Measurements from ENCODE around the gene PLPPR5.
"Not testable (repeated sequence)": the region's sequence is repeated elsewhere in the genome, so short reads cannot be mapped to it uniquely, and the experiment has no call there.

Gene PLPPR5

GRCh38 chr1:98919211-98919610 is 85.5 kb downstream of the PLPPR5 start:
- no peak for DNase-seq (ENCODE audit: low read depth)

- no peak for DNase-seq (ENCODE audit: low read depth)
Measured at GRCh38 chr1:98914547-98914946, 90.1 kb downstream of the PLPPR5 start.

DNA sequence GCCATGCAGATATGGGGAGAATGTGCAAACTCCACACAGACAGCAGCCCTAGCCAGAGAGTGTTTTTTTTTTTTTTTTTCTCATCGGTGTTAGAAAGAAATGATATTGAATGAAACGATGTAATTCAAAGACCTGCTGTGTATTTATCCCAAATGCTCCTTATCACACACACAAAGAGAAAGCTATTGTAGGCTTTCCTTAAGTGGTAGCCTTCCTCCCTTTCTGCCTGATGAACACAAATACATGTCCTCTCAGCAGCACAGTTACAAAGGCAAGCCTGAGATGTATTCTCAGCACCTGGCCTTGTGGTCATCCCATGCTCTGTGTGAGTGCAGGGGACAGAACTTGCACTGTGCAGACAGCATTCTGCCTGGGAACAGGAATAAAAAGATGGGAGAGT is 93.8 kb downstream of the PLPPR5 start:
- DNase-seq (ENCODE audit: low read depth) = no peak

- no peak for DNase-seq (ENCODE audit: low read depth)
Measured at GRCh38 chr1:98908980-98909379, 95.7 kb downstream of the PLPPR5 start.

DNA sequence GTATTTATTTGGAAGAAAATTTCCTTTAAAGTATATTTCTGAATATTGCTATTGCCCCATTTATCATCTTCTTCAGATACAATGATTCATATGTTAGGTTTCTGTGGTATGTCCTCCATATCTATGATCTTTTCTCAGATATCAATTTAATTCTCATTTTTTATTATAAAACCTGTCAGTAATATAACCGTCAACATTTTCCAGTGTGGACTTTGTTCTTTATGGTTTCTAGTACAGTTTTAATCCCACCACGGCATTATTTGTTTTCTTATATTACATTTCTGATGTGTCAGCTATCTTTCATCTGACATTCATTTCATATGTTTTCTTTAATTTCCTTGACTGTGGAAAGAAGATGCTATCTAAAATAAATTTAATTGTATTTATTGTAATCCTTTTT is 97.9 kb downstream of the PLPPR5 start:
- DNase-seq (ENCODE audit: low read depth) = no peak

- no peak for DNase-seq (ENCODE audit: low read depth)
Measured at GRCh38 chr1:98906361-98906760, 98.3 kb downstream of the PLPPR5 start.

GRCh38 chr1:98904684-98905083 is 100.0 kb downstream of the PLPPR5 start:
- DNase-seq (ENCODE audit: low read depth) = no peak

- no peak for DNase-seq (ENCODE audit: low read depth)
Measured at GRCh38 chr1:98903726-98904125, 100.9 kb downstream of the PLPPR5 start.

GRCh38 chr1:98903261-98903660 is 101.4 kb downstream of the PLPPR5 start:
- DNase-seq (ENCODE audit: low read depth) = no peak

- no peak for DNase-seq (ENCODE audit: low read depth)
Measured at GRCh38 chr1:98898940-98899339, 105.7 kb downstream of the PLPPR5 start.

DNA sequence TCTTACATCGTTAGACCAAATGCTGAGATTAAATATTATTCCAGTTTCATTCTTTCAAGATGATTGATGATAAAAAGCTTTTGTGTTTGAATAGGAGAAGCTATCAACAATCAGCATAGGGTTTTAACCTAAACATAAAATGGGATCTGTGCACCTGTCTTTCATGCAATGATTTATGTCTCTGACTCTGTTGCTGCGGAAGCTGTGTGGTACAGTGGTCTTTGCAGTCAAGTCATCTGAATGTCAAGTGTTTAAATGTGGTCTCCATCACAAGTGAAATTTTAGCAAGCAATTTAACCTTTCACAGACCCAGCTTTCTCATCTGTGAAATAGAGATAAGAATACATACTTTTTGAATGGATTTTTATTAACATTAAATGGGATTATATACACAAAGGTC is 107.2 kb downstream of the PLPPR5 start:
- DNase-seq (ENCODE audit: low read depth) = no peak

GRCh38 chr1:98896711-98897445 is 107.8 kb downstream of the PLPPR5 start:
- DNase-seq (ENCODE audit: low read depth) = no peak

- no peak for DNase-seq (ENCODE audit: low read depth)
Measured at GRCh38 chr1:98893371-98893770, 111.3 kb downstream of the PLPPR5 start.

DNA sequence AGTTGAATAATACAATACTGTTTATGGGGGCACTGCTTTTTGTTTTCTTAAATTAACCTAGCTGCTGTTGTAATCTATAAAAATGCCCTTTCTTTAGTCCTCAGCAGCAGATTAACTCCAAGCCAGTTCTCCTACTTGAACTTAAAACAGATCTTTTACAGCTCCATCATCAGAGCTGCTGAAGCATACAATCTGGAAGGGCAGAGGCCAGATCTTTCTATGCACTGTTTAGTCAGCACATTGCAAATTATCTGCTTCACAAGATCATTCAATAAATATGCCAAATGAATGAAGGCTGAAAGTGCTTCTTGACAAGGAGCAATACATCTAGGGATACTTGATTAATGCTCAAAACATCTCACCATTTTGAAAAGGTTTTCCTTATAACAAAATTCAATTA is 115.8 kb downstream of the PLPPR5 start:
- no peak for DNase-seq (ENCODE audit: low read depth)

- no peak for DNase-seq (ENCODE audit: low read depth)
Measured at GRCh38 chr1:98887507-98887906, 117.2 kb downstream of the PLPPR5 start.

DNA sequence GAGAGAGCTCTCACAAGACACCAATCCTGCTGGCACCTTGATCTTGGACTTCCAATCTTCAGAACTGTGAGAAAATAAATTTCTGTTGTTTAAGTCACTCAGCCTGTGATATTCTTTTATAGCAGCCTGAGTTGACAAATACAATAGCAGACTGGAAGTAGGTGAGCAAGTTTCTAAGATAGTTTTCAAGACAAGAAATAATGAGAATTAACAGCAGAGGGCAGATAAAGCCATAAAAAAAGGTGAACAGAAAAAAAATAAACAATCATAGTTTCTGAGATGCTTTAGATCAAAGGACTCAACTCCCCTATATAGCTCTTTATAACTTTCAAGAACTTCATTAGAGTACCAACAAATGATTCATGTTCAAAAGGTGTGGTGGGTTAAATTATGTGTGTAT is 119.8 kb downstream of the PLPPR5 start:
- no peak for DNase-seq (ENCODE audit: low read depth)

GRCh38 chr1:98881901-98882300 is 122.8 kb downstream of the PLPPR5 start:
- no peak for DNase-seq (ENCODE audit: low read depth)

- not testable (repeated sequence) for DNase-seq (ENCODE audit: low read depth)
Measured at GRCh38 chr1:98881234-98881633, 123.4 kb downstream of the PLPPR5 start.

- DNase-seq (ENCODE audit: low read depth) = no peak
Measured at GRCh38 chr1:98874828-98875227, 129.8 kb downstream of the PLPPR5 start.

DNA sequence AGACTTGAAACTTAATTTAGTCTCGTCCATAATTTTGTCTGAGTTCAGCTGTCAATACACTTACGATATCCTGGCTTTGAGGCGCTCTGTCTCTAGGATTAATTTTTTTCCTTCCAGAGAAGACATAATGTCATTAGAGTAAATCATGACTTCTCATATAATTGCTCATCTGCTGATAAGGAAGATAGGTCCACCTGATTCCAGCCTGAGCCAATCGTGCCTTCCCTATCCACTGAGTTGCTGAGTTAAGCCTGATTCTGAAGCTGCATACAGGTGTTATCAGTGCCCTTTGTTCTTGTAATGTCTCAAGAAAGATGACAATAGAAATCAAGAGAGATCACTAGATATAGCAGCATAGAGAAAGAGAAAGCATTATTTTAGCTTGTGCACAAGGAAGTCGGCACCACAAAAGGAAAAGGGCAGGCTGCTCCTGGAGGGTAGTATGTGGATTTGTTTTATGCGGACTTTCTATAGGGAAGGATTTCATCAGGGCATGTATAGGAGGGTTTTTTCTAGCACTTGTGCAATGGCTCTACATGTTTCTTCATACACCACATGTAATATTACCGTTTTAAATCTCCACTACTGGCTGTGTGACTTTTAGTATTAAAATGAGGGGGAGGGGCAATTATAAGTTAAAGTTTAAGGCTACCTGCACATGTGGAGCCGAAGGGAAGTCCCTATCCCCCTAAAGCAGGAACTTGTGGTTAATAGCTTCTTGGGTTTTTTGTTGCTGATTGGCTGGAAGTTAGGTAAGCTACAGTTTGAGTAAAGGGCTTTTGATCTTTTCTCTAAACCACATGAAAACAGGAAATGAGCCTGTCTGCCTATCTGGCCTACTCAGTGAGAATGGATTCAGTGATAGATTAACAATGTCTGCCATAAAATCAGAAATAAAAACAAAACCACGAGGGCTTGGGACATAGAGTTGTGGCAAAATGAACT is 133.4 kb downstream of the PLPPR5 start:
- DNase-seq (ENCODE audit: low read depth) = peak; percentile 34

- DNase-seq (ENCODE audit: low read depth) = no peak
Measured at GRCh38 chr1:98865796-98866195, 138.9 kb downstream of the PLPPR5 start.

DNA sequence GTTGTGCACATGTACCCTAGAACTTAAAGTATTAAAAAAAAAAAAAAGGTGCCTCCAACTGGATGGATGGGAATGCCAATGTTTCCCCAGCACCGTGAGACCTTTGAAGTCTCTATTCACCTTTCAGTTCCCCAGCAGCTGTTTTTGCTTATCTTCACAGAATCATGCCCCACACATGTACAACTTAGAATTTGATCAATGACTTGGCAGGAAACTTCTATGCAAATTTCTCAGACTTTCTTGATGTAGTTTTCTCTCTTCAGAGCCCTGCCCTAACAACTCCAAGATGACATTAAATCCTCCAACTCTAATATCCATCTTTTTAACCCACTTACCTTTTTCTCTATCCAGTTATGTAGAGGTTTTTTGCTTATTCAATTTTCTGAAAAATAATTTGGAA is 144.3 kb downstream of the PLPPR5 start:
- no peak for DNase-seq (ENCODE audit: low read depth)

GRCh38 chr1:98854137-98854536 is 150.5 kb downstream of the PLPPR5 start:
- DNase-seq (ENCODE audit: low read depth) = no peak
